CD4-positive, alpha-beta T cell treated with Interleukin-4 for 1 hour (primary cell): Measurements from ENCODE around the gene CHD5.

Source experiments
- DNase-seq, 2 donors: peaks; one replicate each; pipeline ENCODE4 v3.0.0-alpha.2; 2020 to 2022

Gene CHD5

GRCh38 chr1:6052543-6053205, 127.4 kb downstream of the CHD5 start:
- DNase-seq, result peak in 1 of 2 donors; percentile 25
